Measurements from ENCODE around the gene ZSWIM4. TPM values are rescaled to one million over a fixed set of nuclear protein-coding genes. Genes with fewer than 3 reads are reported as not detected.
A peak's percentile ranks its signal among the peaks of the same experiment; 100 is the strongest.

ZSWIM4 gene
- total and polyA plus RNA-seq, 2 of the 13 experiments (the other 11 are each of a cell fraction or from before 2014, with no cell fraction given), result 0.33 to 0.86 TPM

- in situ Hi-C loops (cut with HindIII; ENCODE audit: extremely low pct_ligation_motif_present, low pct_unique_long_range_greater_than_20kb), result no loop called here
- Histone ChIP-seq H2AFZ (ENCODE audit: low read length) (no peak overlapping the region), H3K4me3 (replicated peaks in 1 of 3; ENCODE audit: insufficient read depth in 1 of 3, low read depth in 2 of 3, low read length in 3 of 3) (peak overlapping the region in 2 of 3 experiments; percentile 20 to 90; a peak in 2 of 6 replicates), H3K4me2 (ENCODE audit: low read depth, low read length) (peak overlapping the region; percentile 30; the same call in 1 of the 2 replicates), H3K27me3 (ENCODE audit: control insufficient read depth in 1 of 2, insufficient read depth in 2 of 2, low read length in 2 of 2) (no peaks in the 10 kb centered on the region; a peak in 1 of 5 replicates), H3K4me1 (ENCODE audit: insufficient read depth, low read length) (peaks cover 33% of the 10 kb centered on the region), H4K20me1 (ENCODE audit: insufficient read depth, low read length) (no peaks in the 10 kb centered on the region), H3K79me2 (ENCODE audit: insufficient read depth, low read length) (peaks cover 5% of the 10 kb centered on the region), H3K36me3 (replicated peaks in 1 of 2; ENCODE audit: control insufficient read depth in 1 of 2, insufficient read depth in 2 of 2, low read length in 2 of 2) (peaks cover 3% of the 10 kb centered on the region in 2 experiments; a peak in 2 of 5 replicates), H3K27ac (ENCODE audit: extremely low read length, insufficient read depth, low read length) (peak overlapping the region; percentile 7), H3K9me3 (ENCODE audit: low read length) (no peaks in the 10 kb centered on the region), H3K9ac (ENCODE audit: insufficient read depth, low read depth, low read length) (peak overlapping the region; percentile 12; the same call in 1 of the 2 replicates)
- ChIA-PET CTCF (ENCODE audit: low intra/inter-chr PET ratio, low total read pairs) (no interaction called here), POLR2A (interaction anchor here (0.8 to 2.4 kb wide), 13 partner anchors 8 to 572 kb away, joined by 3 to 43 read pairs (median 6); partner anchors contain the start of genes C19orf53, IL27RA, MRI1 and ZSWIM4)
- intact Hi-C loops (cut with micrococcal nuclease; ENCODE audit: unreplicated experiment), result loop anchor here (1.0 kb wide), 1 partner anchor 16 kb away; no protein-coding TSS in a partner anchor
- DNase-seq (ENCODE audit: low spot score), result no peak
- no peak for FAIRE-seq
- TF ChIP-seq, protein P1, sequence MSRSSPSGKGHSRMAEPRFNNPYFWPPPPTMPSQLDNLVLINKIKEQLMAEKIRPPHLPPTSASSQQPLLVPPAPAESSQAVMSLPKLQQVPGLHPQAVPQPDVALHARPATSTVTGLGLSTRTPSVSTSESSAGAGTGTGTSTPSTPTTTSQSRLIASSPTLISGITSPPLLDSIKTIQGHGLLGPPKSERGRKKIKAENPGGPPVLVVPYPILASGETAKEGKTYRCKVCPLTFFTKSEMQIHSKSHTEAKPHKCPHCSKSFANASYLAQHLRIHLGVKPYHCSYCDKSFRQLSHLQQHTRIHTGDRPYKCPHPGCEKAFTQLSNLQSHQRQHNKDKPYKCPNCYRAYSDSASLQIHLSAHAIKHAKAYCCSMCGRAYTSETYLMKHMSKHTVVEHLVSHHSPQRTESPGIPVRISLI (CRISPR knock-in tag; IDR thresholded peaks at IDR 0.05; ENCODE audit: borderline replicate concordance), result no peak
- TF ChIP-seq GFI1 (CRISPR knock-in tag; IDR thresholded peaks at IDR 0.05; ENCODE audit: borderline replicate concordance), result 0 out of 2 replicates have a peak, but pooled peaks have one; percentile 6
- ATAC-seq, result no peak
- no TSS peak for BruUV-seq (replicated peaks)
- 94% methylated on average over 8 of the region's 8 CpGs for WGBS (ENCODE audit: low lambda C conversion rate)
These were observed 48.2 kb upstream of the ZSWIM4 start for GRCh38 chr19:13747098-13747453.

GRCh38 chr19:13748169-13748828, 46.9 kb upstream of the ZSWIM4 start:
- peak overlapping the region; percentile 69 to 98 (median 90) for H3K4me3 ChIP-seq (replicated peaks in 1 of 3; ENCODE audit: insufficient read depth in 1 of 3, low read depth in 2 of 3, low read length in 3 of 3)
- WGBS (ENCODE audit: low lambda C conversion rate), result under 1% methylated on average over 16 of the region's 25 CpGs
- no peaks in the 10 kb centered on the region; a peak in 1 of 5 replicates for H3K27me3 ChIP-seq (ENCODE audit: control insufficient read depth in 1 of 2, insufficient read depth in 2 of 2, low read length in 2 of 2)
- FAIRE-seq, result no peak
- in situ Hi-C loops (cut with HindIII; ENCODE audit: extremely low pct_ligation_motif_present, low pct_unique_long_range_greater_than_20kb), result no loop called here
- intact Hi-C loops (cut with micrococcal nuclease; ENCODE audit: unreplicated experiment), result no loop called here
- no peak for DNase-seq (ENCODE audit: low spot score)
- H4K20me1 ChIP-seq (ENCODE audit: insufficient read depth, low read length), result no peaks in the 10 kb centered on the region
- H3K9me3 ChIP-seq (ENCODE audit: low read length), result no peaks in the 10 kb centered on the region
- peak overlapping the region; percentile 79 for H3K9ac ChIP-seq (ENCODE audit: insufficient read depth, low read depth, low read length)
- no peak for ATAC-seq
- POLR2A ChIA-PET, result interaction anchor here (0.9 to 2.4 kb wide), 13 partner anchors 8 to 573 kb away, joined by 3 to 43 read pairs (median 6); partner anchors contain the start of genes C19orf53, IL27RA, MRI1 and ZSWIM4
- peaks cover 5% of the 10 kb centered on the region for H3K79me2 ChIP-seq (ENCODE audit: insufficient read depth, low read length)
- H3K36me3 ChIP-seq (replicated peaks in 1 of 2; ENCODE audit: control insufficient read depth in 1 of 2, insufficient read depth in 2 of 2, low read length in 2 of 2), result peaks cover 3 to 5% of the 10 kb centered on the region in 2 experiments; a peak in 3 of 5 replicates
- no peak overlapping the region for H2AFZ ChIP-seq (ENCODE audit: low read length)
- H3K27ac ChIP-seq (ENCODE audit: extremely low read length, insufficient read depth, low read length), result peak overlapping the region; percentile 66
- BruUV-seq (replicated peaks), result TSS peak; percentile 91
- H3K4me2 ChIP-seq (ENCODE audit: low read depth, low read length), result peak overlapping the region; percentile 93
- CTCF ChIA-PET (ENCODE audit: low intra/inter-chr PET ratio, low total read pairs), result no interaction called here
- peaks cover 33% of the 10 kb centered on the region for H3K4me1 ChIP-seq (ENCODE audit: insufficient read depth, low read length)
- TF ChIP-seq ZNF503 (CRISPR knock-in tag; IDR thresholded peaks at IDR 0.05), result no peak
- no peak for TF ChIP-seq ATM (IDR thresholded peaks at IDR 0.05; ENCODE audit: borderline replicate concordance)
- TF ChIP-seq, protein P2, sequence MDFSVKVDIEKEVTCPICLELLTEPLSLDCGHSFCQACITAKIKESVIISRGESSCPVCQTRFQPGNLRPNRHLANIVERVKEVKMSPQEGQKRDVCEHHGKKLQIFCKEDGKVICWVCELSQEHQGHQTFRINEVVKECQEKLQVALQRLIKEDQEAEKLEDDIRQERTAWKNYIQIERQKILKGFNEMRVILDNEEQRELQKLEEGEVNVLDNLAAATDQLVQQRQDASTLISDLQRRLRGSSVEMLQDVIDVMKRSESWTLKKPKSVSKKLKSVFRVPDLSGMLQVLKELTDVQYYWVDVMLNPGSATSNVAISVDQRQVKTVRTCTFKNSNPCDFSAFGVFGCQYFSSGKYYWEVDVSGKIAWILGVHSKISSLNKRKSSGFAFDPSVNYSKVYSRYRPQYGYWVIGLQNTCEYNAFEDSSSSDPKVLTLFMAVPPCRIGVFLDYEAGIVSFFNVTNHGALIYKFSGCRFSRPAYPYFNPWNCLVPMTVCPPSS (IDR thresholded peaks at IDR 0.05), result no peak
- no peak for TF ChIP-seq ZXDC (CRISPR knock-in tag; IDR thresholded peaks at IDR 0.05)
- no peak for TF ChIP-seq STAG1 (CRISPR knock-in tag; IDR thresholded peaks at IDR 0.05)
- peak; percentile 31; the same call in 1 of the 2 replicates for TF ChIP-seq ZNF768 (CRISPR knock-in tag; IDR thresholded peaks at IDR 0.05)
- TF ChIP-seq ADNP (CRISPR knock-in tag; IDR thresholded peaks at IDR 0.05), result no peak
